C4-2B (cell line): Measurements from ENCODE around the gene ALG11.

Experiments used
- H3K27ac ChIP-seq: fragments of 450-650 bp; 2 replicates; pipeline ENCODE4 v1.5.1; 2017
- CTCF ChIP-seq: fragments of 450-650 bp; conservative IDR thresholded peaks from 2 replicates; pipeline ENCODE4 v1.5.1; 2017; ENCODE audit warnings: mild to moderate bottlenecking
- ZFX ChIP-seq: fragments of 450-650 bp; IDR thresholded peaks from 2 replicates; pipeline ENCODE4 v1.6.1; 2017

The ALG11 gene

DNA sequence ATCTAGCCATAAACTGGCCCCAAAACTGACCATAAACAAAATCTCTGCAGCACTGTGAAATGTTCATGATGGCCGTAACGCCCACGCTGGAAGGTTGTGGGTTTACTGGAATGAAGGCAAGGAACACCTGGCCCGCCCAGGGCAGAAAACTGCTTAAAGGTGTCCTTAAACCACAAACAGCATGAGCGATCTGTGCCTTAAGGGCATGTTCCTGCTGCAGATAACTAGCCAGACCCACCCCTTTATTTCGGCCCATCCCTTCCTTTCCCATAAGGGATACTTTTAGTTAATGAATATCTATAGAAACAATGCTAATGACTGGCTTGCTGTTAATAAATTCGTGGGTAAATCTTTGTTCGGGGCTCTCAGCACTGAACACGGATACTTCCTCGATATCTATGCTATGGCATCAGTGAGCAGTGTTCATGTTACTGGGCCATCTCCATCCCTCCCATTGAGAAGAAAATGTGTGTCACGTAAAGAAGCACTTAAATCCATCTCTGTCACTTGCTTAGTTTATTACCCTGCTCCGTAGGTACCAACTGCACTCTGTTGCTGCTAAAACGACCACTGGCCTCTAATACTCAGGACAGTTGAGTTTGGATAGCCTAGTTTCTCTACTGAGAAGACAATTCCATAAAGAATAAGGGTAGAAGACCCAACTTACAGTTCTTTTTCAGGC lies 6.2 kb upstream of the ALG11 start:
- H3K27ac ChIP-seq: no peak overlapping the region
- TF ChIP-seq CTCF (no peak), ZFX (no peak)

DNA sequence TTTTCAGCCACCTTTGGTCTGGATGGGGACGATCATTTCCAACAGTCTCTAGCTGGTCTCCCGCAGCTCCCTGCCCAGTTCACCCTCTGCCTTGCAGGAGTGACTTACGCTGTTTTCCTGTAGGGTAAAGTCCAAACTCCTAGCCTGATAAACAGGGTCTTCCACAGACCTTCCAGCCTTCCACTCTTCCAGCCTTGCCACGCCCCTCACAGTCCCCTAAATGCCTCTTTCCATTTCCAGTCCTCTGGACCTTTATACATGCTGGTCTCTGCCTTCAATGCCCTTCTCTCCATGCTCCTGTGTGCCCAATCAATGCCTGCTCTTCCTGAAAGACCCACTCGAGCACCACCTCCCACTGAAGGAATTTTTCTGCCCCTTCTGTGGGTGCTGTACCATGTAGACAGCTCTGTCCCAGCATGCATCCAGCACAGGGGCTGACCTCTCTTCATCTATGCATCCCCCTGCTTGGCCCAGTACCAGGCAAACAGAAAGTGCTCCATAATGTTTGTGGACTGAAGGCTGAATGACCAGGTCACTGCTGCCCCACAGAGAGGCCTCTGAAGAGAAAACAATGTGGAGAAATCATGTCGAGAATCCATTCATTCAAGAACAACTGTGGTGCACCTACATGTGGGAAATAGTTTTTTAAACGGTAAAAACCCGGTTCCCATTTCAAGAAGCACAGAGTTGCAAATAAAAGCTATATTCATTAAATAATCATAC lies 5.5 kb upstream of the ALG11 start:
- TF ChIP-seq CTCF (no peak), ZFX (no peak)
- no peak overlapping the region for H3K27ac ChIP-seq

DNA sequence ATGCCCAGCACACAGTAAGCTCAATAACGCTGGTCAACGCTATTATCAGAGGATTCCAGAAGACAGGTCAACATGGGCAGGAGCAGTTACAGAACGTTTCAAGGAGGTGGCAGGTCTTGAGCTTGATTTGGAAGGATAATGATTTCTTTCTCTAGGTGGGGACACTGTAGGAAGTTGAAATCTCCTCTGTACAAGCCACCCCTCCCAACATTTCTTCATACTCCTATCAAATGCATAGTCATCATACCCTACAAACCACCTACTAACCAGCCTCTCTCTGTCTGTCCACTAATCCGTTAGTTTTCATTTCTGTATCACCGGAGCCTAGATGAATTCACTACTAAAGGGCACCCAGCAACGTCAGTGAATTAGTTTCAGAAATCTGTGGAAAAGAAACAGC lies 2.3 kb upstream of the ALG11 start:
- H3K27ac ChIP-seq: no peak overlapping the region
- TF ChIP-seq CTCF: no peak
- TF ChIP-seq ZFX: no peak

DNA sequence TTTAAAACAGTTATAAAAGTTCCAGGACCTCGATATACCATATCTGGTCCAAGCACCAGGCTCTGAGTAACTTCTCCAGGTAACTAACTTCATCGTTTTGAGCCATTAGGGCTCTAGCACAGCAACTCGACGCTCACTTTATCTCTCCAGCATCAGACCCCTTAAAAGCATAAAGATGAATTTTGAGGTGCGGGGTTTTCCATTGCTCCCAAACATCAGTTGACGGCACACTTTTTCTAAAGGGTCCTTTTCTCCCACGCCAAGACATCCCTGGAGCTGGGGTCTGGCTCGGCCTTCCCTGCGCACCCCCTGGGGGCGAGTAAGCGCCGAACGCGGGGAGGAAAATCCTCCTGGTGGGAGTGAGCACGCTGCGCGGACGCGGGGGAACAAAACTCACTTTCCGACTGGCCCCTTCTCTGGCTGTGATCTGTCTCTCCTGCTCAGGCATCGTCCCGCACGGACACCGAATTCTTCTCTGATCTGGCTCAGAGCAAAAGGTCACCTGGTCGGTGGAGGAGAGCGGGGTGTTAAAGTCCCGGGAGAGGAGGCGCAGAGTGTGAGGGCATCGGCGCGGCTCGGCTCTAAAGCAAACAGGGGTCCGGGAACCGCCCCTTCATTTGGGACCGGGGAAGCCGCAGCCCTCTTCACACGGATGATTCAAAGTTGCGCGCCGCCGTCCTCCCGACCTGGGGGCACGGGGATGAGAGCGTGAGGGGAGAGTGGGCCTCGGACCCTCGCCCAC lies 1.1 kb upstream of the ALG11 start, which contains the start of gene ATP7B:
Gene ATP7B (minus strand): TSS at position 561 of the 742 bp plus-strand sequence. CDS start 113 bp downstream, at position 448.
- peak within 1 kb of the TSS; percentile 70 for H3K27ac ChIP-seq
- no peak for TF ChIP-seq CTCF
- no peak for TF ChIP-seq ZFX

- H3K27ac ChIP-seq: peak overlapping the region; percentile 70
- no peak for TF ChIP-seq CTCF
- no peak for TF ChIP-seq ZFX
These were observed 276 bp downstream of the ALG11 start for GRCh38 chr13:52012512-52012836.

- H3K27ac ChIP-seq: no peak overlapping the region
- no peak for TF ChIP-seq CTCF
- TF ChIP-seq ZFX: no peak
These were observed 4.1 kb downstream of the ALG11 start for GRCh38 chr13:52016296-52016695.

GRCh38 chr13:52020191-52020590 lies 8.0 kb downstream of the ALG11 start:
- TF ChIP-seq CTCF (no peak), ZFX (no peak)
- H3K27ac ChIP-seq: no peak overlapping the region
